ENCODE measurements around the gene PRM1. TPM values are rescaled to one million over a fixed set of nuclear protein-coding genes. Genes with fewer than 3 reads are reported as not detected.

The PRM1 gene
- total and polyA plus RNA-seq, 2 of the 8 experiments (the other 6 are each of a cell fraction or from before 2014, with no cell fraction given), result 0.54 to 0.82 TPM

- Histone ChIP-seq H3K4me3 (ENCODE audit: extremely low read depth in 1 of 4, insufficient read depth in 2 of 4, low read depth in 3 of 4, low read length in 4 of 4) (peak overlapping the region; percentile 59 to 97 (median 74)), H4K91ac (replicated peaks; ENCODE audit: insufficient read length, low read length) (no peak overlapping the region), H3K79me1 (ENCODE audit: low read depth, low read length) (peaks cover 4% of the 10 kb centered on the region; the same call in 1 of the 2 replicates), H3K79me2 (ENCODE audit: control insufficient read depth in 1 of 2, insufficient read depth in 2 of 2, low read length in 2 of 2) (peaks cover 0 to 28% of the 10 kb centered on the region in 2 experiments; a peak in 2 of 4 replicates), H4K20me1 (replicated peaks in 1 of 2; ENCODE audit: control insufficient read depth in 1 of 2, insufficient read depth in 2 of 2, low read length in 2 of 2) (peaks cover 11 to 22% of the 10 kb centered on the region in 2 experiments), H3K23me2 (ENCODE audit: low read depth, low read length) (peaks cover 15% of the 10 kb centered on the region), H3K14ac (ENCODE audit: insufficient read length) (no peak overlapping the region), H2BK120ac (replicated peaks; ENCODE audit: low read depth, low read length) (no peak overlapping the region), H3K27me3 (replicated peaks in 1 of 4; ENCODE audit: control insufficient read depth in 3 of 4, extremely low read depth in 1 of 4, insufficient read depth in 3 of 4, low read length in 3 of 4) (no peaks in the 10 kb centered on the region; a peak in 1 of 7 replicates), H3K9me3 (ENCODE audit: insufficient read depth in 2 of 2, low read depth in 1 of 2, low read length in 1 of 2) (no peaks in the 10 kb centered on the region), H3K4me1 (replicated peaks in 1 of 4; ENCODE audit: control insufficient read depth in 3 of 4, insufficient read depth in 4 of 4, low read length in 3 of 4) (peaks cover 0 to 19% (median 8%) of the 10 kb centered on the region in 4 experiments; a peak in 5 of 7 replicates), H2AFZ (ENCODE audit: low read length) (no peak overlapping the region), H4K5ac (ENCODE audit: insufficient read length, low read depth, low read length) (peak overlapping the region; percentile 31), H2BK20ac (ENCODE audit: low read length) (no peak overlapping the region), H4K8ac (ENCODE audit: extremely low read depth, insufficient read depth, low read length) (peak overlapping the region; percentile 92), H3K23ac (ENCODE audit: insufficient read length) (no peak overlapping the region), H2BK5ac (ENCODE audit: low read depth, low read length) (0 out of 2 replicates have a peak overlapping the region, but pooled peaks have one; percentile 16), H3K36me3 (ENCODE audit: control insufficient read depth in 2 of 4, insufficient read depth in 4 of 4, low read length in 3 of 4) (peaks cover 0 to 8% (median 5%) of the 10 kb centered on the region in 4 experiments; a peak in 5 of 8 replicates), H3K18ac (ENCODE audit: extremely low read depth, low read length) (peak overlapping the region; percentile 48; the same call in 1 of the 2 replicates), H2AK5ac (ENCODE audit: low read depth, low read length) (no peak overlapping the region), H3K56ac (replicated peaks; ENCODE audit: insufficient read length, low read depth, low read length) (peak overlapping the region; percentile 39), H3K4ac (replicated peaks; ENCODE audit: insufficient read length, low read depth, low read length) (no peak overlapping the region), H2BK15ac (ENCODE audit: low read length) (no peak overlapping the region), H3K9ac (replicated peaks in 1 of 4; ENCODE audit: extremely low read depth in 1 of 4, low read depth in 3 of 4, low read length in 3 of 4) (peak overlapping the region; percentile 23 to 83 (median 46); a peak in 6 of 7 replicates), H3K27ac (ENCODE audit: low read depth, low read length) (no peak overlapping the region), H3K4me2 (ENCODE audit: insufficient read depth in 1 of 2, low read depth in 2 of 2, low read length in 2 of 2) (peak overlapping the region; percentile 82 to 86), H2BK12ac (ENCODE audit: low read depth, low read length) (no peak overlapping the region)
- FAIRE-seq (no peak), DNase-seq (ENCODE audit: low read depth in 1 of 2, low spot score in 2 of 2) (no peak)
- CTCF ChIA-PET (ENCODE audit: partially characterized antibody), result interaction anchor here (0.6 to 6.8 kb wide), 43 partner anchors 13 to 348 kb away, joined by 3 to 79 read pairs (median 4); partner anchors contain the start of genes PRM3 and TNP2
- whole genome bisulfite sequencing, 2 experiments (ENCODE audit: extremely low coverage in 1 of 2, insufficient coverage in 1 of 2, insufficient read length in 1 of 2, insufficient replicate concordance in 2 of 2, low coverage in 1 of 2, low lambda C conversion rate in 2 of 2, missing lambda C conversion rate in 1 of 2), result 2% methylated on average over 85 of the region's 105 CpGs; no CpG with 5 or more reads in 1 of the 2 experiments
- POLR2A ChIA-PET (ENCODE audit: partially characterized antibody), result interaction anchor here (0.7 to 4.6 kb wide), 62 partner anchors 9 to 309 kb away, joined by 3 to 32 read pairs (median 4); partner anchors contain the start of gene TNP2
- 0 out of 2 replicates have a peak, but pooled peaks have one; percentile 30 for TF ChIP-seq RBBP5 (IDR thresholded peaks at IDR 0.05; ENCODE audit: borderline replicate concordance, low read depth, low read length)
- peak; percentile 49 for TF ChIP-seq ASH2L (IDR thresholded peaks at IDR 0.05; ENCODE audit: low read length)
- TF ChIP-seq SP2 (IDR thresholded peaks at IDR 0.05; ENCODE audit: low read length), result no peak
- TF ChIP-seq HDAC2 (IDR thresholded peaks at IDR 0.05; ENCODE audit: borderline replicate concordance in 1 of 2, low read depth in 2 of 2, low read length in 2 of 2), result 0 out of 4 replicates have a peak, but pooled peaks of 1 of the 2 experiments have one; percentile 40
- no peak for TF ChIP-seq EGR1 (IDR thresholded peaks at IDR 0.05; ENCODE audit: borderline replicate concordance, low read depth, low read length)
- TF ChIP-seq PHF8 (conservative IDR thresholded peaks at IDR 0.05; ENCODE audit: low read depth, low read length), result no peak
- TF ChIP-seq CTCF (IDR thresholded peaks at IDR 0.05; ENCODE audit: control extremely low read depth in 1 of 3, insufficient read depth in 1 of 3, low read depth in 1 of 3, low read length in 3 of 3), result no peak
Observed at GRCh38 chr16:11254913-11255736, 26.0 kb downstream of the PRM1 start.

Measured in H1 (cell line).